ENCODE results near the gene DNASE1L3.

The DNASE1L3 gene

DNA sequence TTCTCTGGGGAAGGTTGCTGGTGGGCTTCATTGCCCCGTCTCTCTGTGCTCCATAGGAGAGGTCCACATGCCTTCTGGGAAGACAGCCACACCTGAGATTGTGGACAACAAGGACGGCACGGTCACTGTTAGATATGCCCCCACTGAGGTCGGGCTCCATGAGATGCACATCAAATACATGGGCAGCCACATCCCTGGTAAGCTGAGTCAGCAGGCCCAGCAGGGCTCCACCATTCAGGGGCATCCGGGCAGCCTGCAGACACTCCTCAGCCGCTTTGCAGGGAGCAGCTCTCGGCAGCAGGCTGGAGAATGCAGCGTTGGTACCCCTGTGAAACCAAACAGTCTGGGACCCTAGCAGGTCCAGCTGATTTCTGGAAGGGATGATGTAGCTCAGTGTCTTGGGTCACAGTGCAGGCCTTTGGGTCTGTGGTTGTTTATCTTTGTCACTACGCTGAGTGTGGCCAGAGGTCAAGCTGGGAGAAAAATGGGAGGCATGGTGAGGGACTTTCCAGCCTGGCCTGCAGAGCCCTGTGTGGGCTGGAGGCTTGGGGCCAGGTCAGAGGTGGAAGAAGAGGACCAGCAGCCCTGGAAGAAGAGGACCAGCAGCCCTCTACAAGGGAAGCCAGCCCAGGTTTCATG is 67.2 kb downstream of the DNASE1L3 start:
- H3K36me3 ChIP-seq (ENCODE audit: insufficient read depth, low read length) = peaks cover 47% of the 10 kb centered on the region; the same call in 1 of the 2 replicates
- H3K27me3 ChIP-seq (ENCODE audit: insufficient read depth, low read length) = no peaks in the 10 kb centered on the region
- no peak overlapping the region for H2AFZ ChIP-seq (ENCODE audit: low read length, unreplicated experiment)
- peaks cover 8% of the 10 kb centered on the region for H3K4me1 ChIP-seq (ENCODE audit: control insufficient read depth, insufficient read depth, low read length, unreplicated experiment)
- no peak overlapping the region for H3K27ac ChIP-seq (ENCODE audit: low read depth, low read length)
- H3K79me2 ChIP-seq (ENCODE audit: control insufficient read depth, insufficient read depth, low read length, unreplicated experiment) = no peaks in the 10 kb centered on the region
- no peak overlapping the region for H3K4me3 ChIP-seq (ENCODE audit: low read depth, low read length)

All from ACC112 (cell line).